OCI-LY1 (cell line): ENCODE results near the gene TSEN2.

Experiments used
- H2AFZ ChIP-seq: fragments of 200-600 bp; sonication (generic), shearing (Covaris generic); 2 replicates; pipeline ENCODE4 v1.6.0; 2014; ENCODE audit warnings: antibody characterized with exemption, mild to moderate bottlenecking, low read length
- H3F3A ChIP-seq: fragments of 200-600 bp; sonication (generic), shearing (Covaris generic); 2 replicates; pipeline ENCODE4 v1.6.0; 2014; ENCODE audit warnings: mild to moderate bottlenecking, antibody characterized with exemption, low read length, moderate library complexity; ENCODE audit not compliant: insufficient read depth
- H3K27ac ChIP-seq: fragments of 200-600 bp; sonication (generic); 2 replicates; pipeline ENCODE4 v1.5.1; 2014; ENCODE audit warnings: low read length, mixed run types, mild to moderate bottlenecking, low read depth; ENCODE audit not compliant: poor library complexity, severe bottlenecking
- H3K27me3 ChIP-seq: fragments of 200-600 bp; sonication (generic); 2 replicates; pipeline ENCODE4 v1.6.0; 2014; ENCODE audit warnings: antibody characterized with exemption, mild to moderate bottlenecking, low read length, moderate library complexity; ENCODE audit not compliant: insufficient read depth
- H3K36me3 ChIP-seq: fragments of 200-600 bp; sonication (generic); 2 replicates; pipeline ENCODE4 v1.6.1; 2014; ENCODE audit warnings: mild to moderate bottlenecking, antibody characterized with exemption, low read length, moderate library complexity, mixed read lengths; ENCODE audit not compliant: insufficient read depth
- H3K4me1 ChIP-seq: fragments of 200-600 bp; sonication (generic); 2 replicates; pipeline ENCODE4 v1.5.1; 2014; ENCODE audit warnings: mild to moderate bottlenecking, low read length, moderate library complexity; ENCODE audit not compliant: insufficient read depth, severe bottlenecking
- H3K4me2 ChIP-seq: fragments of 200-600 bp; sonication (generic), shearing (Covaris generic); 2 replicates; pipeline ENCODE4 v1.6.1; 2014; ENCODE audit warnings: low read length
- H3K4me3 ChIP-seq: fragments of 200-600 bp; sonication (generic); 2 replicates; pipeline ENCODE4 v1.5.1; 2014; ENCODE audit warnings: low read length, low read depth, mild to moderate bottlenecking, mixed read lengths; ENCODE audit not compliant: poor library complexity, severe bottlenecking
- H3K79me2 ChIP-seq: fragments of 200-600 bp; shearing (Covaris generic); 2 replicates; pipeline ENCODE4 v1.6.1; 2016; ENCODE audit warnings: mixed run types, low read length, mixed read lengths; ENCODE audit not compliant: insufficient read depth
- H3K9ac ChIP-seq: fragments of 200-600 bp; sonication (generic), shearing (Covaris generic); 2 replicates; pipeline ENCODE4 v1.6.1; 2014; ENCODE audit warnings: mild to moderate bottlenecking, low read length, mixed read lengths
- H3K9me2 ChIP-seq: fragments of 200-600 bp; sonication (generic), shearing (Covaris generic); 2 replicates; pipeline ENCODE4 v1.6.1; 2014; ENCODE audit warnings: low read depth, mild to moderate bottlenecking, low read length, mixed read lengths
- H3K9me3 ChIP-seq: fragments of 200-600 bp; shearing (Covaris generic); 2 replicates; pipeline ENCODE4 v1.6.1; 2014; ENCODE audit warnings: low read length, mixed read lengths
- H4K20me1 ChIP-seq: fragments of 200-600 bp; sonication (generic), shearing (Covaris generic); 2 replicates; pipeline ENCODE4 v1.6.0; 2016; ENCODE audit warnings: mild to moderate bottlenecking, low read length; ENCODE audit not compliant: insufficient read depth
- CTCF ChIP-seq: fragments of 200-600 bp; sonication (generic), shearing (Covaris generic); IDR thresholded peaks from 2 replicates; pipeline ENCODE4 v1.5.1; 2017; ENCODE audit warnings: mild to moderate bottlenecking, antibody characterized with exemption, low read length, moderate library complexity, mixed read lengths
- EZH2 ChIP-seq: fragments of 200-600 bp; sonication (generic), shearing (Covaris generic); IDR thresholded peaks from 2 replicates; pipeline ENCODE4 v1.8.0; 2017; ENCODE audit warnings: borderline replicate concordance, mixed run types, mild to moderate bottlenecking, antibody characterized with exemption, low read length, moderate library complexity, mixed read lengths

TSEN2 gene

GRCh38 chr3:12484983-12485327 is 675 bp downstream of the TSEN2 start:
- H2AFZ ChIP-seq: no peak overlapping the region
- H3K9me3 ChIP-seq: no peaks in the 10 kb centered on the region
- no peaks in the 10 kb centered on the region for H4K20me1 ChIP-seq
- H3F3A ChIP-seq: no peaks in the 10 kb centered on the region
- H3K79me2 ChIP-seq: no peaks in the 10 kb centered on the region
- H3K4me1 ChIP-seq: peaks cover 21% of the 10 kb centered on the region
- H3K27me3 ChIP-seq: no peaks in the 10 kb centered on the region
- TF ChIP-seq EZH2 (no peak), CTCF (no peak)
- peak overlapping the region; percentile 84 for H3K9ac ChIP-seq
- peaks cover 21% of the 10 kb centered on the region for H3K36me3 ChIP-seq
- H3K27ac ChIP-seq: peak overlapping the region; percentile 44
- peak overlapping the region; percentile 87 for H3K4me3 ChIP-seq
- peak overlapping the region; percentile 100 for H3K4me2 ChIP-seq
- H3K9me2 ChIP-seq: no peaks in the 10 kb centered on the region

- TF ChIP-seq EZH2 (no peak), CTCF (no peak)
- Histone ChIP-seq H3K4me2 (no peak overlapping the region), H3F3A (no peaks in the 10 kb centered on the region), H2AFZ (no peak overlapping the region), H3K9ac (no peak overlapping the region), H3K79me2 (no peaks in the 10 kb centered on the region), H3K4me3 (no peak overlapping the region), H3K9me2 (no peaks in the 10 kb centered on the region), H4K20me1 (no peaks in the 10 kb centered on the region), H3K4me1 (peaks cover 21% of the 10 kb centered on the region), H3K36me3 (peaks cover 32% of the 10 kb centered on the region), H3K9me3 (no peaks in the 10 kb centered on the region), H3K27ac (no peak overlapping the region), H3K27me3 (no peaks in the 10 kb centered on the region)
Observed at GRCh38 chr3:12486001-12486400, 1.7 kb downstream of the TSEN2 start.

- Histone ChIP-seq H3K9me3 (no peaks in the 10 kb centered on the region), H3K27me3 (no peaks in the 10 kb centered on the region), H3F3A (no peaks in the 10 kb centered on the region), H3K79me2 (no peaks in the 10 kb centered on the region), H3K9me2 (no peaks in the 10 kb centered on the region), H4K20me1 (no peaks in the 10 kb centered on the region), H3K36me3 (peaks cover 41% of the 10 kb centered on the region), H3K4me2 (no peak overlapping the region), H3K4me3 (no peak overlapping the region), H3K4me1 (peaks cover 21% of the 10 kb centered on the region), H2AFZ (no peak overlapping the region), H3K9ac (no peak overlapping the region), H3K27ac (no peak overlapping the region)
- TF ChIP-seq EZH2 (no peak), CTCF (no peak)
Observed at GRCh38 chr3:12486916-12487315, 2.6 kb downstream of the TSEN2 start.
